Stromal cell of bone marrow (primary cell): ENCODE measurements around the gene IRF7.

Experiments
- DNase-seq: peaks from one replicate; pipeline ENCODE4 v3.0.0-alpha.2; 2012; ENCODE audit warnings: low read depth

IRF7 gene

DNA sequence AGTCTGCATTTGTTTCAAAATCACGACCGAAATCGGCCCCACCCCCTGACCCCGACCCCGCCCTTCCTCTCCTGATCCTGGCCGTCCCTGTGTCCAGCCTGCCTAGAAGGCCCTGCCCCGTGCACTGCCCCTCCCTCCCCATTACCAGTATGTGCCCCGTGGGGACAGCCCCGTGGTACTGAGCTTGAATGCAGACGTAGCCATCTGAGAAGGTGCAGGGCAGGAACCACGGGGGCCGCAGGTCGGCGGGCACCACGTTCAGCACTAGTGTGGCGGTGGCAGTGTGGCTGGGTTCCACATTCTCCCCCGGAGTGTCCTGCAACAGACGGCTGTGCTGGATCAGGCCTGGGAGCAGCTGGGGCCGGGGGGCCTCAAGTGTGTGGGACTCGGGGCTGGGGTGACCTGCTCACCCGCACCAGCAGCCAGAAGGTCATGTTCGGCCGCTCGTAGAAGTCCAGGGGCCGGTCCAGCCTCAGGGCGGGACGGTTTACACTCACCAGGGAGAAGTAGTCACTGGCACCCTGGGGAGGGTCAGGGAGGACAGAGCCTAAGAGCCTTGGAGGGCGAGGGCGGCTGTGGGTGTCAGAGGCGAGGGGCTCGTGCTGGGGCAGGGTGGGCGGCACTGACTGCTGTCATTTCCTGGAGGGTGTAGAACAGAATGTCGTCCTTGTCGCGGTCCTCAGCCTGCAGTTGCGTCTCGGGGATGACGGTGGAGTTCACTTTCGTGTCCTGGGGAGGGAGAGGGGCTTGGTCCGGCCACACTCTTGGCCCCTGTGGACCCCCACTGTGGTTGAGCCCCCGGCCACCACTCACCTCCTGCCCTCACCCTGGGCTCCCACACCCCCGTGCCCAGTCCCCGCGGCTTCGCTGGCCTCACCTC, 5.4 kb upstream of the IRF7 start:
- no peak for DNase-seq

DNA sequence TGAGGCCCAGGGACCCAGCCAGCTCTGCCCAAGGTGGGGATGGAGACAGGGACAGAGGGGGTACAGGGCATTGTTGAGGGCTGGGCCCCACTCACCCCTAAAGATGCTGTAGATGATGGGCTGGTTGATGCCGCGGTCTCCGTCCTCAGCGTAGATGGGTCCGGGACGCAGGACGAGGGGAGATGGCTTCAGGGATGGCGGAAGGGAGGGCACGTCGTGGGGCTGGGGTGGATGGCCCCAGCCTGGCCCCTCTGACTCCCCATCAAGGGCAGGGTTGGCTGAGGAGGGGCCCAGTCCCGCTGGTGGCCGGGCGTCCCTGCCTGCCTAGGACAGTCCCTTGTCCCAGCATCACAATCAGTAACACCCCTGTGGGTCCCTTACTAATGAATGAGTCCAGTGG, 4.5 kb upstream of the IRF7 start:
- DNase-seq, result no peak

DNA sequence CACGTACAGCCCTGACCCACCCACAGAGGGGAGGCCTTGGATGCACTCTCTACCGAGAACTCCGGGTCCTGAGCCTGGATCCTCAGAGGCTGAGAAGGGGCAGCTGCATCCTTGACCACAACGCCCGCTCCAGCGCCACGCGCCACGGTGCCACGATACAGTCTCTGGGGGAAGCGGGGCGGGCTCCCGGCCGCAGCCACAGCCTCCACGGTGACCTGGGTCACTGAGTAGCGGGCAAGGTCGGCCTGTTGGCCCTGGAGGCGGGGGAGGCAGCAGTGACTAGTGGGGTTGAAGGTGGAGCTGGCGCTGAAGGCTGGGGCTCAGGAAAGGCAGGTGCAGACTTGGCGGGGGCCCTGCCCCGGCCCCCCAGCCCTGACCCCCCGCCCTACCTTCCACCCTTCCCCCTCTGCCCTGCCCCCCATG, 3.9 kb upstream of the IRF7 start:
- DNase-seq, result no peak

DNA sequence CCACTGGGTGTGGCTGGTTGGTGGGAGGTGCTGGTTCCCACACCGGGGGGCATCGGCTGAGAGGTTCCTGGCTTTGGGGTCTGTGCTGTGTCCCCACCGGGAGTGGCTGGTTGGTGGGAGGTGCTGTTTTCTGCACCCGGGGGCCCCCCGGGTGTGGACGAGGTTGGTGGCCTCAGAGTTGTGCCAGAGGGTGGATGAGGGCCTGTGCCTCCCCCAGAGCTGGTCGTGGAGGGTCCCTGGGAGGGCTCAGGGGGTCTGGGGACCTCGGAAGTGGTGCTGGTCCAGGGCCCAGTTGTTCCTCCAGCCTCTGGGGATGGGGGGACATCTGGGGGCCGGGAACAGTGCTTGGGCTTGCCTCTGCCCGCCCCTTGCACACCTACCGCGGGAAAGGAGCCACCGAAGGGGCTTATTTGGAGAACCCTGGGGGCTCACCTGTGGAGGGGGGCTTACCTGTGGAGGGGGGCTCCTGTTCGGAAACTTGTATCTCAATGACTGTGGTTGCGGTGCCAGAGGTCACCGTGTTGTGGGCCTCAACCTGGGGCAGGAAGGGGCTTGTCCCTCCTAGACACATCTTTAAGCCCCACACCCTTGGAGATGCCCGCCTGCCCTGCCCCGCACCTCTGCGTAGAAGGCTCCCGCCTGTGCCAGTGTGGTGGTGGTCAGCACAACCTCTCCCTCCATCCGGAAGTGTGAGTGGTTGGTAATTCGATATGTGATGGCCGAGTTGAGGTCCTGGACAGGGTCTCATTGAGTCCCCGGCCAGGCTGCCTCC, 3.3 kb upstream of the IRF7 start:
- no peak for DNase-seq

DNA sequence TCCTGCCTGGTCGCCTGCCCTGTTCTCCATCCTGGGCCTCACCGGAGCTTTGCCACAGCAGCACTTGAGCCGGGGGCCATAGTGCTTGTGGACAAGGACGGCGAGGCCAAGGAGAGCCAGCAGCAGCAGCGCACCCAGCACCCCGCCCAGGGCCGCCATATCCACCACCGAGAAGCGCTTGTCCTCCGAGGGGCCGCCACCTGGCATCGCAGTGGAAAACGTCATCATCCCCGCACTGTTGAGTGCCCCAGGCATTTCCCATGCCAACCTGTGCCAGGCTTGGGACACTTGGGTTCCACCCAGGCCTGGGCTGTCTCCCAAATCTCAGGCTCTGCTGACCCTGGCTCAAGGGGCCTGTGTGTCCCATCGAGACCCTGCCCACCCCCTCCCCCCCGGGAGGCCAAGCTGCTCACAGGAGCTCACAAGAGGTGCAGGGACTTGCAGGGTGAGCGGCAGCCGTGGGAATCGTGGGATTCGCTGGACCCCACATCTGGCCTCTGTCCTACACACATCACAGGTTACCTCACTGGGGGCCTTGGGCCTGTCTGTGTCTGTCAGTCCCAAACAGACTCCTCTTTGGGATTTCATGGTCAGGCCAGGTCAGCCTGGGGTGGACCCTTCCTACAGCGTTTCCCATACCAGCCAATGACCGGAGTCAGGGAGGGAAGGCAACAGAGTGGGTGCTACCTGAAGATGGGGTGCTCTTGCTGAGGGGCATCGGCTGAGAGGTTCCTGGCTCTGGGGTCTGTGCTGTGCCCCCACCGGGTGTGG, 2.3 kb upstream of the IRF7 start:
- no peak for DNase-seq

DNA sequence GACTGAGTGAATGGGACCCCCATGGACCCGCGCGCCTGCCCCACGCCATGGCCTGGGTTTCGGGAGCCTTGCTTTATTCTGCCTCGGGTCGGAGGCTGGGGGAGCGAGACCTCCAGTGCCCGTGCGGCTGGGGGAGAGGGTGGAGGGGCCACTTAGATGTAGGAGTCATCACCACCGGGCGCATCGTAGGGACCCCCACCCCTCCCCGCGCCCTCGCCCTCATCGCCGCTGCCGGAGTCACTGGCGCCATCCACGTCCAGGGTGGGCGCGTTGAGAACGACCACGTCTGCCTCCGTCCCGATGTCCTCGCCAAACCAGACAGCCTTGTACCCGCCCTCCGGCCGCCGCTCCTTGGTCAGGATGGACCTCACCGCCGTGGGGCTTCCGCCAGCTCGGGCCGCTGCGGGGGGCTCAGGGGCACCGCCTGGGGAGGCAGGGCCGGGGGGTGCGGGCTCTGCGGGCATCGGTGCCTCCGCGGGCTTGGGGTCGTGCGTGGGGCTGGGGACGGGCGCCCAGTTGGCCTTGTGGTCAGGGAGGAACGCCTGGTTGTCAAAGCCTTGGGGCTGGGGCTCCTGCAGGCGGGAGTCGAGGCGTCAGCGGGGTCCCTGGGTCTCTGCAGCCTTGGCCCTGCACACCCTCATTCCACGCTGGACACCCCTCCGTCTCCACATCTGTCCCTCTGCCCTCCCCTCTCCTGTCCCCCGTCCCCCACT, 1.6 kb upstream of the IRF7 start:
- DNase-seq, result no peak

DNA sequence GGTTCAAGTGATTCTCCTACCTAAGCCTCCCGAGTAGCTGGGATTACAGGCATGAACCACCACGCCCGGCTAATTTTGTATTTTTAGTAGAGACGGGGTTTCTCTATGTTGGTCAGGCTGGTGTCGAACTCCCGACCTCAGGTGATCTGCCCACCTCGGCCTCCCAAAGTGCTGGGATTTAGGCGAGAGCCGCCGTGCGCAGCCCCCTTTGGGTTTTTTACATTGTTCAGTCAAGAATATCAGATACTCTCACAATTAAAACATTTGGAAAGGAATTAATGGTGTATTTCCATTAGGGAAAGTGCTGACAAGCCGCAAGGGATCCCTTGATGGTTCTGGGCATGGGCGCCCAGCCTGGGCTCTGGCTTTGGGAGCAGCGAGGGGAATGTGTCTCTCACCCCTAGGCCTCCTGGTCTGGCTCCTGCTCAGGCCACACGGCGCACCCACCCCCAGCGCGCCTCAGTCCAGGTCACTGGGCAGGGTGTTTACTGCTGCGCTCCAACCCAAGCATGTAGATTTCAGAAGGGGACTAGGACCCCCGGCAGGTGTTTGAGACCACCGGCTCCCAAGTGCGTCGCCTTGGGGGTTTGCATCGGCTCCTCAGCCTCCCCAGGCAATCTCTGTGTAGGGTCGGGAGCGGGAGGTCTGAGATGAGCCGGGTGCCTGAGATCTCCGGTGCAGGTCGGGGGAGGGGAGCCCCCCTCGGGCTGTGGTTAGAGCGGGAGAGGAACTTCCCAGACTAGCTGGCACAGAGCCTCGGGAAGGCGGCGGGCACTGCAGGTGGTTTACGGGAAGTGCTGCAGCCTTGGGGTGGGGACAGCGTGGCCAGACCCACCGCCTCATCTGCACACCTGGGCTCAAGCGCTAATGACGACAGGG, 809 bp upstream of the IRF7 start:
- no peak for DNase-seq

DNA sequence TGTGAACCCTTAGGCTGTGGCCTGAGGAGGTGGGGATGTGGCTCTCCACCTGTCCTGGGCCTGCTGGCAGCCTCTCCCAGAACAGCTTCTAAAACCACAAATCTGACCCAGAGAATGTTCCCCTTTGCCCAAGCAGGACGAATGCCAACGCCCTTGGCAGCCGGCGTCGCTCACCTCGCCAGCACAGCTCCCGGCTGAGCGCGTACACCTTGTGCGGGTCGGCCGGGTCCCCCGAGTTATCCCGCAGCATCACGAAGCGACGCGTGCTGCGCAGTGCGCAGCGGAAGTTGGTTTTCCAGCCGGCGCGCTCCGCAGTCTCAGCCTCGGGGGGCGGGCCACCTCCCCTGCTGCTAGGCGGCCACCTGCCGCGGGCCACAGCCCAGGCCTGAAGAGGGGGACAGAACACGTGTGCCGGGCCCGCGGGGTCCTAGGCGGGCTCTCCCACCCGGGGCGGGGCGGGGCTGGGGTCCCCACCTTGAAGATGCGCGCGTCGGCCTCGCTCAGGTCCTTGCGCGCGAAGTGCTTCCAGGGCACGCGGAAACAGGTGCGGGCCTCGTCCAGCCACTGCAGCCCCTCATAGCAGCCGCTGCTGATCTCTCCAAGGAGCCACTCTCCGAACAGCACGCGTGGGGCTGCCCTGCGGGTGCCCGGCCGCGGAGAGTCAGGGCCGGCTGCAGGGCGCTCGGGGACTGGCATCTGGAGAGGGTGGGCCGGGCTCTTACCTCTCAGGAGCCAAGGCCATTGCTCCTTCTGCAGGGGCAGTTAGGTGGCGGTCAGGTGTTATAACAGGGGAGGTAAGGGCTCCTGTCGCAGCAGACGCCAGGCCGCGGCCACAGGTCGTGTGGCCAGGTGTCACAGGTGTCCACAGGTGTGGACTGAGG, 887 bp downstream of the IRF7 start:
- no peak for DNase-seq

DNA sequence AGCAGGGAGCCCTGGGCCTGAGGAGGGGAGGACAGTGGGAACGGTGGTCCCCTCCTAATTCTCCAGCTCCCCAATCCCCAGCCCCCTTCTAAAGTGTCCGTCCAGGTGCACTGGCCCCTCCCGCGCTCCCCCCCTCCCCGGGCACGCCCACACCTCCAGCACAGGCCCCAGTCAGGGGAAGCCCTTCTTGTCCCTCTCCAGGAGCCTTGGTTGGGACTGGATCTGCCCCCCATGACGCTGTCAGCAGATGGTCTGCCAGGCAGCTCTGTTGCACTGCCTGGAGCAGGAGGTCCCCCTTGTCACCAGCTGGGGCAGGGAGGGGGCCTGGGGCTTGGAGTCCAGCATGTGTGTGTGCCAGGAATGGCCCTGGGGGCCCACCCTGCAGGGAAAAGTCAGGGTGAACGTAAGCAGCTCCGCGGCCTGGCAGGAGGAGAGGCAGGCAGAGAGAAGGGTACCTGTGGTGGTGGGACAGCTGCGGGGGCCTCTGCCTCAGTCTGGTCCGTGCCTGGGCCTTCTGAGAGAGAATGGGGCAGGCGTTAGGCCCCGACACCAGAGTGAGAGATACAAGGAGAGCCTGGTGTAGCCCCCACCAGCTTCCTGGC, 1.6 kb downstream of the IRF7 start:
- no peak for DNase-seq

DNA sequence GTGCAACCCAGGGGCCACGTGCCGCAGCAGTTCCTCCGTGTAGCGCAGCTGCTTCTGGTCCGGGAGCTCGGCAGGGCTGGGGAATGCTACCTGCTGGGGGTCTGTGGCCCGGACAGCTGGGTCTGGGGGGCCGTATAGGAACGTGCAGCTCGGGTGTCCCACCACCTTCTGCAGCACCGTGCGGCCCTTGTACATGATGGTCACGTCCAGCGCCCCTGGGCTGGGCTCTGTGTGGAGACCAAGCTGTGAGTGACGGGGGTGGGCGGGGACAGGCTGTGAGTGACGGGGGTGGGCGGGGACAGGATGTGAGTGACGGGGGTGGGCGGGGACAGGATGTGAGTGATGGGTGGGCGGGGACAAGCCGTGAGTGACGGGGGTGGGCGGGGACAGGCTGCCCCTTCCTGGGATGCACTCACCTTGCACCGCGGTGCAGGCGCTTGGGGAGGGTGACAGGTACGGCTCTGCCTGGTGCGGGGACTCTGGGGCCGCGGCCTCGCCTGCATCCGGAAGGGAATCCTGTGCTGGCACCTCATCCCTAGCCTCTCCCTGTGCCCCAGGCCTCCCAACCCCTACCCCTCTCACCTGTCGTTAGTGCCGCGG, 2.3 kb downstream of the IRF7 start:
- DNase-seq, result peak; percentile 26

DNA sequence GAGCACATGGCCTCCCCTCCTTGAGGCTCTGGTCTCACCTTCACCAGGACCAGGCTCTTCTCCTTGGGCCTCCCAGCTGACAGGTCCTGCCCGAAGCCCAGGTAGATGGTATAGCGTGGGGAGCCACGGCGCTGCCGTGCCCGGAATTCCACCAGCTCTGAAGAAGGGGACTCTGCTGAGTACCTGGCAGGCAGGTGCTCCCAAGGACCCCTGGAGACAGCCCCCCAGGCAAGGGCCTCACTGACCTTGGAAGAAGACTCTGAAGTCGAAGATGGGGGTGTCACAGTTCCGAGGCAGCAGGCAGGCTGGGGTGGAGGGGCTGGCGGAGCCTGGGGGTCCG, 2.8 kb downstream of the IRF7 start:
- no peak for DNase-seq

DNA sequence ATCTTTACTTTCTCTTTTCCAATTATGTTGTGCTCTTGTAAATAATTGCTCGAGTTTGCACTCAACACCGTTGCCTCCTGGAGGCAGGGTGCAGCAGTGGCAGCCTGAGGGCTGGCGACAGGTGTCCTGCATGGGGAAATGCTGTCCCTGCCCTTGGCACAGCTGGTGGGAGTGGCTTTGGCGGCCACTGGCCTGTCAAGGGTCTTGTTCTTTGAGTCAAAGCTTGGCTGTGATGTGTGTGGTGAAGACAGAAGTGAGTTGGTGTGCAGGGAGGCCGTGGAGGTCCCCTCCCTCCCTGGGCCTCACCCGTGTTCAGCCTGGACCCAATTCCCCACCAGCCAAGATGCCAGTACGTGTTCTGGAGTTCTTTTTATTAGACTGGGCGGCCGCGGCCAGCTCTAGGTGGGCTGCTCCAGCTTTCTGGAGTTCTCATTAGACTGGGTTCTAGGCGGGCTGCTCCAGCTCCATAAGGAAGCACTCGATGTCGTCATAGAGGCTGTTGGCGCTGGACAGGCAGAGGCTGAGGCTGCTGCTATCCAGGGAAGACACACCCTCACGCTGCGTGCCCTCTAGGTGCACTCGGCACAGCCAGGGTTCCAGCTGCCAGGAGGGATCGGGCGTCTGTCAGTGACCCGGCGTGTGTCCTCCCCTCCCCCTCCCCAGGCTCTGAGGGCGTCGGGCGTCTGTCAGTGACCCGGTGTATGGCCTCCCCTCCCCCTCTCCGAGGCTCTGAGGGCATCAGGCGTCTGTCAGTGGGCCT, 3.4 kb downstream of the IRF7 start:
- DNase-seq, result no peak

DNA sequence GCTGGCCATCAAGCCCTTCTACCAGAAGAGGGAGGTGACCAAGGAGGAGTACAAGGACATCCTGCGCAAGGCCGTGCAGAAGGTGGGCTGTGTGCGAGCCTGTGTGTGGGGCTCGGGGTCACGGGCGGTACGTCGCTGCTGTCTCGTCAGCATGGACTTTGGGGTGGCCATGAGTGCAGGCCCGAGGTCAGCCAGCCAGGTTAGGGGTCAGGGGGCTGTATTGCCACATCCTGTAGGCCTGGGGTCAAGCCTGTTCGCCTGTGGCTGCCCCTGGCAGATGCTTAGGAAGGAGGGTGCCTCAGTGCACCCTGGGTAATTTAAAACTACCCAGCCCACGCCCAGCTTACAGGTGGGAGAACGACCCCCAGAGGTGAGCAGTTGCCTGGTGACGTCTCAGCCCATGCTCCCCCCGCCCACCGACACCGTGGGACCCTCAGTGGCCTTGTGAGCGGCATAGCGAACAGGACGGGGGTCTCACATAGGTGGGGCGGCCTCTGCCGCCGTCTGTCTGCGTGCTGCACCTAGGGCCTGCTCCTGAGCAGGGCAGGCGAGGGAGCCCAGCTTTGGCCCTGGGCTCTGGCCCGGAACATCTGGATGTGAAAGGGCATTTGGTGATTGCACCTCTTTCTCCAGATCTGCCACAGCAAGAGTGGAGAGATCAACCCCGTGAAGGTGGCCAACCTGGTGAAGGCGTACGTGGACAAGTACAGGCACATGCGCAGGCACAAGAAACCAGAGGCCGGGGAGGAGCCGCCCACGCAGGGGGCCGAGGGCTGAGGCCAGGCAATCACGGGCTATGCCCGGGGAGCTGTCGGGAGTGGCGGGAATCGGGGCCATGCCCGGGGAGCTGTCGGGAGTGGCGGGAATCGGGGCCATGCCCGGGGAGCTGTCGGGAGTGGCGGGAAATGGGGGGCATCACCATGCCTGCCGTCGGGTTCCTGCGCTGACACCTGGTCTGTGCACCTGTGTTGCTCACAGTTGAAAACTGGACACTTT, 4.5 kb downstream of the IRF7 start:
- no peak for DNase-seq

DNA sequence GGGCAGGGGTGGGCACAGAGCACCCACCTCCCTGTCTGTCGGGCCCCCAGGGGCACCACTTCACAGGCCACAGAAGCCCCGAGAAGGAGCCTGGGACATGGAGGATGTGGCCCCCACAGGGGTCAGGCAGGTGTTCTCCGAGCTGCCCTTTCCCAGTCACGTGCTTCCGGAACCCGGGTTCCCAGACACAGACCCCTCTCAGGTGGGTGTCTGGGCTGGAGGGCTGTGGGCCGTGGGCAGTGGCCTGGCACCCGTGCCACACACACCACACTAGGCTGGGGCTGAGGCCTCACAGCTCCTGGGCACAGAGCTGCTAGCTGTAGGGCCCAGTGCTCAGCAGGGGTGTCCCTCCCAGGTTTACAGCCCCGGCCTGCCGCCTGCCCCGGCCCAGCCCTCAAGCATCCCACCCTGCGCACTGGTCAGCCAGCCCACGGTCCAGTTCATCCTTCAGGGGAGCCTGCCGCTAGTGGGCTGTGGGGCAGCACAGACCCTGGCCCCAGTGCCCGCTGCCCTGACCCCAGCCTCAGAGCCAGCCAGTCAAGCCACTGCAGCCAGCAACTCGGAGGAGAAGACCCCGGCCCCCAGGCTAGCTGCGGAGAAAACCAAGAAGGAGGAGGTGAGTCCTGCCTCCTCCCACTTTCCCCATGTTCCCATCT, 5.5 kb downstream of the IRF7 start:
- DNase-seq, result no peak

DNA sequence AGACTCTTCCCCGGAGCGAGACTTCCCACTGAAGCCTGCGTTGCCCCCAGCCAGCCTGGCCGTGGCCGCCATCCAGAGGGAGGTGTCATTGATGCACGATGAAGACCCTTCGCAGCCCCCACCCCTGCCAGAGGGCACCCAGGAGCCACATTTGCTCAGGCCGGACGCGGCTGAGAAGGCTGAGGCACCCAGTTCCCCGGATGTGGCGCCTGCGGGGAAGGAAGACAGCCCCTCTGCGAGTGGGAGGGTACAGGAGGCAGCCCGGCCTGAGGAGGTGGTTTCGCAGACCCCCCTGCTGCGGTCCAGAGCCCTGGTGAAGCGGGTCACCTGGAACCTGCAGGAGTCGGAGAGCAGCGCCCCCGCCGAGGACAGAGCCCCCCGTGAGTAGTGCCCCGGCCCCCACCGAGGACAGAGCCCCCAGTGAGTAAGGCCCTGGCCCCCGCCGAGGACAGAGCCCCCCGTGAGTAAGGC, 6.4 kb downstream of the IRF7 start:
- DNase-seq, result no peak

DNA sequence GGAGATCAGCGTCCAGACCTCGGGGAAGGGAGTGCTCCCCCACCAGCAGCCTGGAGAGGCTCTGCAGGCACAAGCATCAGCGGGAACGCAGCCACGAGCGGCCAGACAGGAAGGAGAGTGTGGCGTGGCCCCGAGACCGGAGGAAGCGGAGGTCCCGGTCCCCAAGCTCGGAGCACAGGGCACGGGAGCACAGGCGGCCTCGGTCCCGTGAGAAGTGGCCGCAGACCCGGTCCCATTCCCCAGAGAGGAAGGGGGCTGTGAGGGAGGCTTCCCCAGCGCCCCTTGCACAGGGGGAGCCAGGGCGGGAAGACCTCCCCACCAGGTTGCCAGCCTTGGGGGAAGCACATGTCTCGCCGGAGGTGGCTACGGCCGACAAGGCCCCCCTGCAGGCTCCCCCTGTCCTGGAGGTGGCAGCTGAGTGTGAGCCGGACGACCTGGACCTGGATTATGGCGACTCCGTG, 6.9 kb downstream of the IRF7 start:
- no peak for DNase-seq
